HEK293 (cell line): ENCODE results near the gene HTR6.

Experiments
- CTCF ChIA-PET: fragments of 350-600 bp; formaldehyde crosslinking; extraction: SDS; loops from one replicate; lab custom pipeline; 2021; ENCODE audit warnings: antibody characterized with exemption; lab: Yijun Ruan, JAX
- POLR2A ChIA-PET: fragments of 300-600 bp; formaldehyde crosslinking; extraction: SDS; loops from one replicate; lab custom pipeline; 2020; ENCODE audit warnings: antibody characterized with exemption, inconsistent platforms; lab: Yijun Ruan, JAX
- H3K27ac ChIP-seq: fragments of 200-500 bp; sonication (Bioruptor generic); 2 replicates; pipeline ENCODE4 v1.5.1; 2014; ENCODE audit warnings: low read depth, low read length, control low read depth, inconsistent platforms; ENCODE audit errors: extremely low read depth
- H3K36me3 ChIP-seq, 2 experiments: fragments of 200-500 bp in 1 of 2; sonication (Bioruptor generic) in 1 of 2; 1 replicate in 1 of 2; 2 replicates in 1 of 2; pipeline ENCODE4 v1.5.1; 2014 to 2017; ENCODE audit warnings: inconsistent platforms in 2 of 2, low read length in 2 of 2; ENCODE audit not compliant: control insufficient read depth in 2 of 2, insufficient read depth in 1 of 2
- H3K4me1 ChIP-seq: fragments of 200-500 bp; sonication (Bioruptor generic); 2 replicates; pipeline ENCODE4 v1.5.1; 2014; ENCODE audit warnings: mild to moderate bottlenecking, low read length, inconsistent platforms; ENCODE audit not compliant: control insufficient read depth, insufficient read depth
- H3K4me3 ChIP-seq: 2 replicates; pipeline ENCODE4 v1.5.1; 2011; ENCODE audit warnings: low read depth, mild to moderate bottlenecking, control low read depth, low read length, moderate library complexity
- H3K9me3 ChIP-seq: fragments of 200-500 bp; sonication (Bioruptor generic); 2 replicates; pipeline ENCODE4 v1.5.1; 2014; ENCODE audit warnings: low read depth, low read length, inconsistent platforms; ENCODE audit not compliant: control insufficient read depth, insufficient read depth
- EGR2 ChIP-seq: fragments of 450-650 bp; formaldehyde crosslinking; IDR thresholded peaks from 2 replicates; pipeline ENCODE4 v1.5.1; 2016; ENCODE audit warnings: low read depth, missing biosample characterization, missing genetic modification characterization
- GLIS1 ChIP-seq: fragments of 450-650 bp; formaldehyde crosslinking; IDR thresholded peaks from 2 replicates; pipeline ENCODE4 v1.5.1; 2016; ENCODE audit warnings: missing biosample characterization, missing genetic modification characterization
- GLIS2 ChIP-seq: fragments of 450-650 bp; formaldehyde crosslinking; IDR thresholded peaks from 2 replicates; pipeline ENCODE4 v1.5.1; 2016; ENCODE audit warnings: missing biosample characterization, missing genetic modification characterization
- KLF1 ChIP-seq: fragments of 450-650 bp; formaldehyde crosslinking; IDR thresholded peaks from 2 replicates; pipeline ENCODE4 v1.5.1; 2016; ENCODE audit warnings: missing biosample characterization, missing genetic modification characterization
- KLF17 ChIP-seq: fragments of 450-650 bp; formaldehyde crosslinking; IDR thresholded peaks from 2 replicates; pipeline ENCODE4 v1.5.1; 2016; ENCODE audit warnings: missing biosample characterization, missing genetic modification characterization
- KLF8 ChIP-seq: fragments of 450-650 bp; formaldehyde crosslinking; IDR thresholded peaks from 2 replicates; pipeline ENCODE4 v1.5.1; 2016; ENCODE audit warnings: missing biosample characterization, missing genetic modification characterization
- KLF9 ChIP-seq: fragments of 450-650 bp; formaldehyde crosslinking; IDR thresholded peaks from 2 replicates; pipeline ENCODE4 v1.5.1; 2016; ENCODE audit warnings: missing biosample characterization, missing genetic modification characterization, low read depth
- SALL2 ChIP-seq: fragments of 450-650 bp; formaldehyde crosslinking; IDR thresholded peaks from 2 replicates; pipeline ENCODE4 v1.5.0; 2017; ENCODE audit warnings: missing biosample characterization, mild to moderate bottlenecking, missing genetic modification characterization, borderline replicate concordance
- SCRT2 ChIP-seq: fragments of 450-650 bp; formaldehyde crosslinking; IDR thresholded peaks from 2 replicates; pipeline ENCODE4 v1.5.1; 2016; ENCODE audit warnings: missing biosample characterization, missing genetic modification characterization
- SP2 ChIP-seq: fragments of 450-650 bp; formaldehyde crosslinking; IDR thresholded peaks from 2 replicates; pipeline ENCODE4 v1.5.1; 2016; ENCODE audit warnings: missing biosample characterization, missing genetic modification characterization
- SP3 ChIP-seq: fragments of 450-650 bp; formaldehyde crosslinking; IDR thresholded peaks from 2 replicates; pipeline ENCODE4 v1.5.1; 2016; ENCODE audit warnings: missing biosample characterization, missing genetic modification characterization
- YY1 ChIP-seq: fragments of 450-650 bp; formaldehyde crosslinking; IDR thresholded peaks from 2 replicates; pipeline ENCODE4 v1.5.1; 2018; ENCODE audit warnings: missing biosample characterization, missing genetic modification characterization
- ZBTB26 ChIP-seq: fragments of 450-650 bp; formaldehyde crosslinking; optimal IDR thresholded peaks from 2 replicates; pipeline ENCODE3; 2016; ENCODE audit warnings: missing biosample characterization, mild to moderate bottlenecking, missing genetic modification characterization
- ZBTB7A ChIP-seq: fragments of 450-650 bp; formaldehyde crosslinking; IDR thresholded peaks from 2 replicates; pipeline ENCODE4 v1.5.1; 2016; ENCODE audit warnings: low read depth, missing biosample characterization, missing genetic modification characterization
- ZBTB8A ChIP-seq: fragments of 450-650 bp; formaldehyde crosslinking; IDR thresholded peaks from 2 replicates; pipeline ENCODE4 v1.5.1; 2016; ENCODE audit warnings: missing biosample characterization, missing genetic modification characterization
- ZFHX2 ChIP-seq: fragments of 450-650 bp; formaldehyde crosslinking; conservative IDR thresholded peaks from 2 replicates; pipeline ENCODE4 v1.5.1; 2016; ENCODE audit warnings: missing biosample characterization, missing genetic modification characterization
- ZIC2 ChIP-seq: fragments of 450-650 bp; formaldehyde crosslinking; IDR thresholded peaks from 2 replicates; pipeline ENCODE4 v1.5.1; 2016; ENCODE audit warnings: missing biosample characterization, missing genetic modification characterization
- ZNF214 ChIP-seq: fragments of 450-650 bp; formaldehyde crosslinking; IDR thresholded peaks from 2 replicates; pipeline ENCODE4 v1.5.1; 2017; ENCODE audit warnings: missing biosample characterization, mild to moderate bottlenecking, missing genetic modification characterization, borderline replicate concordance
- ZNF423 ChIP-seq: fragments of 450-650 bp; formaldehyde crosslinking; IDR thresholded peaks from 2 replicates; pipeline ENCODE4 v1.5.1; 2016; ENCODE audit warnings: missing biosample characterization, missing genetic modification characterization
- ZNF658 ChIP-seq: fragments of 450-650 bp; formaldehyde crosslinking; IDR thresholded peaks from 2 replicates; pipeline ENCODE4; 2016; ENCODE audit warnings: missing biosample characterization, missing genetic modification characterization
- ZNF707 ChIP-seq: fragments of 450-650 bp; formaldehyde crosslinking; IDR thresholded peaks from 2 replicates; pipeline ENCODE4 v1.5.1; 2016; ENCODE audit warnings: missing biosample characterization, missing genetic modification characterization
- TF ChIP-seq, protein P1 (sequence below): fragments of 450-650 bp; formaldehyde crosslinking; IDR thresholded peaks from 2 replicates; pipeline ENCODE4 v1.5.1; 2016; ENCODE audit warnings: missing biosample characterization, missing genetic modification characterization, borderline replicate concordance
- TF ChIP-seq, protein P2 (sequence below): fragments of 450-650 bp; formaldehyde crosslinking; IDR thresholded peaks from 2 replicates; pipeline ENCODE4 v1.5.1; 2016; ENCODE audit warnings: missing biosample characterization, missing genetic modification characterization
- TF ChIP-seq, protein P3 (sequence below): fragments of 450-650 bp; IDR thresholded peaks from 2 replicates; pipeline ENCODE4 v1.5.1; 2018; ENCODE audit warnings: missing biosample characterization, mild to moderate bottlenecking, missing genetic modification characterization
- TF ChIP-seq, protein P4 (sequence below): fragments of 450-650 bp; formaldehyde crosslinking; IDR thresholded peaks from 2 replicates; pipeline ENCODE4 v1.5.1; 2017; ENCODE audit warnings: missing biosample characterization, missing genetic modification characterization

HTR6 gene

DNA sequence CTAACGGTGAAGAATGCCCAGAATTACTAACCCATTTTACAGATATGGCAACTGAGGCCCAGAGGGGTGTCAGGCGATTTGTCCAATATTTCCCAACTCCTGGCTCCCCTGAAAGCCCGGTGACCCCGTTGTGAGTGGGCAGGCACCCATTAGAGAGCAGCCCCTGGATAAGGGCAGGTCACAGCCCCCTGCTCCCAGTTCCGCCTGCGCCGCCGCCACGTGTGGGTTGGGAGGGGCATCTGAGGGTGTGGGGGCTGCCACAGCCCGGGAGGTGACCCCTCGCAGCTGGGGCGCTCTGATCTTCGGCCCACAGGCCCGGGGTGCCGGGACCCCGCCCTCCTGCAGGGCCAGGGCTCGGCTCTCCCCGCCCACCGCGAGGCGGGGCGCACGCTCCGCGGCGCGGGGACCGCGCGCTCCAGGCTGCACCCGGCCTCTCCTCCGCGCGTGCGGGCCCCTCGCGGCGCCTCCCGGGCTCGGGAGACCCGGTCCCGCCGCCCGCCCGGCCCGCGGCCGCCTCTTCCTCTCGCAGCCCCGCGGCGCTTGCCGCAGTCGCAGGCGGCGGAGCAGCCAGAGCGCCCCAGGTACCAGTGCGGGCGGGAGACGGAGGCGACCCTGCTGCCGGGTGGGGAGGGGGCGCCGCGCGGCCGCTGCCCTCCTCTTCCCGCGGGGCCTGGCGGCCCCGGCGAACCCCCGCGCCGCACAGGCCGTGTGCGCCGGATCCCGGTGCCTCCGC, at the start of gene HTR6:
TSS of gene HTR6 (plus strand) at position 423 of the 733 bp plus-strand sequence. CDS start 879 bp downstream, outside the sequence.
- ChIA-PET POLR2A (no interaction called here), CTCF (interaction anchor here (0.9 to 6.0 kb wide), 3 partner anchors 11 to 51 kb away, joined by 4 to 140 read pairs (median 5); no protein-coding TSS in a partner anchor)

GRCh38 chr1:19615438-19615837, 49.2 kb upstream of the HTR6 start:
- Histone ChIP-seq H3K9me3 (no peaks in the 10 kb centered on the region), H3K27ac (no peak overlapping the region), H3K36me3 (peaks cover 0 to 20% of the 10 kb centered on the region in 2 experiments; a peak in 2 of 3 replicates), H3K4me1 (peaks cover 5% of the 10 kb centered on the region; the same call in 1 of the 2 replicates), H3K4me3 (no peak overlapping the region)
- ChIA-PET POLR2A (no interaction called here), CTCF (interaction anchor here (0.6 to 2.0 kb wide), 2 partner anchors 10 to 274 kb away, joined by 3 to 4 read pairs; no protein-coding TSS in a partner anchor)
- TF ChIP-seq YY1 (no peak), ZNF423 (tag by site-specific recombination) (no peak), SALL2 (tag by site-specific recombination) (no peak), EGR2 (tag by site-specific recombination) (0 out of 2 replicates have a peak, but pooled peaks have one; percentile 17)
- TF ChIP-seq, protein P1, sequence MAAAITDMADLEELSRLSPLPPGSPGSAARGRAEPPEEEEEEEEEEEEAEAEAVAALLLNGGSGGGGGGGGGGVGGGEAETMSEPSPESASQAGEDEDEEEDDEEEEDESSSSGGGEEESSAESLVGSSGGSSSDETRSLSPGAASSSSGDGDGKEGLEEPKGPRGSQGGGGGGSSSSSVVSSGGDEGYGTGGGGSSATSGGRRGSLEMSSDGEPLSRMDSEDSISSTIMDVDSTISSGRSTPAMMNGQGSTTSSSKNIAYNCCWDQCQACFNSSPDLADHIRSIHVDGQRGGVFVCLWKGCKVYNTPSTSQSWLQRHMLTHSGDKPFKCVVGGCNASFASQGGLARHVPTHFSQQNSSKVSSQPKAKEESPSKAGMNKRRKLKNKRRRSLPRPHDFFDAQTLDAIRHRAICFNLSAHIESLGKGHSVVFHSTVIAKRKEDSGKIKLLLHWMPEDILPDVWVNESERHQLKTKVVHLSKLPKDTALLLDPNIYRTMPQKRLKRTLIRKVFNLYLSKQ (tag by site-specific recombination) = no peak

More for the DNA sequence above, at the start of gene HTR6:
- no peaks in the 10 kb centered on the region for H3K36me3 ChIP-seq
- peak within 1 kb of the TSS; percentile 23 for H3K4me3 ChIP-seq
- TF ChIP-seq, protein P2, sequence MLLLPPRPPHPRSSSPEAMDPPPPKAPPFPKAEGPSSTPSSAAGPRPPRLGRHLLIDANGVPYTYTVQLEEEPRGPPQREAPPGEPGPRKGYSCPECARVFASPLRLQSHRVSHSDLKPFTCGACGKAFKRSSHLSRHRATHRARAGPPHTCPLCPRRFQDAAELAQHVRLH (tag by site-specific recombination) = no peak
- TF ChIP-seq KLF17 (tag by site-specific recombination) = no peak
- TF ChIP-seq, protein P3, sequence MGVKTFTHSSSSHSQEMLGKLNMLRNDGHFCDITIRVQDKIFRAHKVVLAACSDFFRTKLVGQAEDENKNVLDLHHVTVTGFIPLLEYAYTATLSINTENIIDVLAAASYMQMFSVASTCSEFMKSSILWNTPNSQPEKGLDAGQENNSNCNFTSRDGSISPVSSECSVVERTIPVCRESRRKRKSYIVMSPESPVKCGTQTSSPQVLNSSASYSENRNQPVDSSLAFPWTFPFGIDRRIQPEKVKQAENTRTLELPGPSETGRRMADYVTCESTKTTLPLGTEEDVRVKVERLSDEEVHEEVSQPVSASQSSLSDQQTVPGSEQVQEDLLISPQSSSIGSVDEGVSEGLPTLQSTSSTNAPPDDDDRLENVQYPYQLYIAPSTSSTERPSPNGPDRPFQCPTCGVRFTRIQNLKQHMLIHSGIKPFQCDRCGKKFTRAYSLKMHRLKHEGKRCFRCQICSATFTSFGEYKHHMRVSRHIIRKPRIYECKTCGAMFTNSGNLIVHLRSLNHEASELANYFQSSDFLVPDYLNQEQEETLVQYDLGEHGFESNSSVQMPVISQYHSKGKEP (tag by site-specific recombination) = no peak
- 0 out of 2 replicates have a peak, but pooled peaks have one; percentile 37 for TF ChIP-seq KLF9
- TF ChIP-seq ZNF707 (tag by site-specific recombination) = no peak
- no peak for TF ChIP-seq ZNF214
- TF ChIP-seq ZBTB7A = peak; percentile 40; the same call in 1 of the 2 replicates
- peak; percentile 27; the same call in 1 of the 2 replicates for TF ChIP-seq KLF8 (tag by site-specific recombination)
- peak; percentile 50 for TF ChIP-seq GLIS1
- TF ChIP-seq, protein P4, sequence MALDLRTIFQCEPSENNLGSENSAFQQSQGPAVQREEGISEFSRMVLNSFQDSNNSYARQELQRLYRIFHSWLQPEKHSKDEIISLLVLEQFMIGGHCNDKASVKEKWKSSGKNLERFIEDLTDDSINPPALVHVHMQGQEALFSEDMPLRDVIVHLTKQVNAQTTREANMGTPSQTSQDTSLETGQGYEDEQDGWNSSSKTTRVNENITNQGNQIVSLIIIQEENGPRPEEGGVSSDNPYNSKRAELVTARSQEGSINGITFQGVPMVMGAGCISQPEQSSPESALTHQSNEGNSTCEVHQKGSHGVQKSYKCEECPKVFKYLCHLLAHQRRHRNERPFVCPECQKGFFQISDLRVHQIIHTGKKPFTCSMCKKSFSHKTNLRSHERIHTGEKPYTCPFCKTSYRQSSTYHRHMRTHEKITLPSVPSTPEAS (tag by site-specific recombination) = no peak
- no peak for TF ChIP-seq SCRT2 (tag by site-specific recombination)
- peak; percentile 33; the same call in 1 of the 2 replicates for TF ChIP-seq GLIS2 (tag by site-specific recombination)
- no peak for TF ChIP-seq ZNF658 (tag by site-specific recombination)
- 0 out of 2 replicates have a peak, but pooled peaks have one; percentile 20 for TF ChIP-seq KLF1 (tag by site-specific recombination)
- TF ChIP-seq SP3 (tag by site-specific recombination) = peak; percentile 32; the same call in 1 of the 2 replicates
- TF ChIP-seq ZBTB8A (tag by site-specific recombination) = 0 out of 2 replicates have a peak, but pooled peaks have one; percentile 11
- TF ChIP-seq ZBTB26 = peak; percentile 36
- peak; percentile 40 for TF ChIP-seq SP2 (tag by site-specific recombination)
- peak; percentile 58; the same call in 1 of the 2 replicates for TF ChIP-seq EGR2 (tag by site-specific recombination)
- TF ChIP-seq ZIC2 (tag by site-specific recombination) = peak; percentile 53
- TF ChIP-seq ZFHX2 = peak; percentile 79
- TF ChIP-seq, all 188 proteins: peak for 13
- peak within 1 kb of the TSS; percentile 47; the same call in 1 of the 2 replicates for H3K27ac ChIP-seq
- no peaks in the 10 kb centered on the region for H3K4me1 ChIP-seq
- H3K9me3 ChIP-seq = no peaks in the 10 kb centered on the region
